Measurements from ENCODE around the gene DHX40.

The DHX40 gene

GRCh38 chr17:59633658-59634359 lies 68.4 kb downstream of the DHX40 start:
- no peak for FAIRE-seq
- TF ChIP-seq POLR2AphosphoS5 (IDR thresholded peaks at IDR 0.05; ENCODE audit: low read depth, low read length) (no peak), POLR2A (IDR thresholded peaks at IDR 0.05; ENCODE audit: low read depth, low read length) (no peak), TAF1 (IDR thresholded peaks at IDR 0.05; ENCODE audit: borderline replicate concordance, low read depth, low read length) (no peak)
- DNase-seq (ENCODE audit: insufficient read length) = no peak

GRCh38 chr17:59634632-59635541 lies 69.5 kb downstream of the DHX40 start:
- no peak for DNase-seq (ENCODE audit: insufficient read length)
- no peak for FAIRE-seq
- no peak for TF ChIP-seq TAF1 (IDR thresholded peaks at IDR 0.05; ENCODE audit: borderline replicate concordance, low read depth, low read length)
- no peak for TF ChIP-seq POLR2AphosphoS5 (IDR thresholded peaks at IDR 0.05; ENCODE audit: low read depth, low read length)
- TF ChIP-seq POLR2A (IDR thresholded peaks at IDR 0.05; ENCODE audit: low read depth, low read length) = no peak

DNA sequence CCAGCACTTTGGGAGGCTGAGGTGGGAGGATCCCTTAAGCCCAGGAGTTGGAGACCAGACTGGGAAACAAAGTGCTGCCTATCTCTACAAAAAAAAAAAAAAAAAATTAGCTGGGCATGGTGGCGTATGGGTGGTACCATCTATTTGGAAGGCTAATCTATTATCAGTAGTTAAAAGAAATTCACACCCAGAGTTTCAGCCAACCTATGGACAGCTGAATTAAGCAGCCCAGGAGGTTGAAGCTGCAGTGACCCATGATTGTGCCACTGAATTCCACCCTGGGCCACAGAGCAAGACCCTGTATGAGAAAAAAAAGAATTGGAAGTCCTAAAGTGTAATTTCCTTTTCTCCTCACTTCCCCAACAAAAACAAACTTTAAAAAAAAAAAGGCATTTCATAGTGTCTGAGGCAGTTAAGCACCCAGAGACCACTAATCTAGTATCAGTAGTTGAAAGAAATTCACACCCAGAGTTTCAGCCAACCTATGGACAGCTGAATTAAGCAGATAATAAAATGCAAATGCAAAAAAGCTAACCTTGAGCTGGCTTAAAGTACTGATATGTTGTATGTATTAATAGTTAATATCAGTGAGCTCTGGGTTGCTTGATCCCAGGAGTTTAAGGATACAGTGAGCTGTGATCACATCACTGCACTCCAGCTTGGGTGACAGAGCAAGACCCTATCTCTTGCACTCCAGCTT lies 72.4 kb downstream of the DHX40 start:
- no peak for FAIRE-seq
- TF ChIP-seq TAF1 (IDR thresholded peaks at IDR 0.05; ENCODE audit: borderline replicate concordance, low read depth, low read length) = no peak
- TF ChIP-seq POLR2A (IDR thresholded peaks at IDR 0.05; ENCODE audit: low read depth, low read length) = no peak
- no peak for TF ChIP-seq POLR2AphosphoS5 (IDR thresholded peaks at IDR 0.05; ENCODE audit: low read depth, low read length)
- no peak for DNase-seq (ENCODE audit: insufficient read length)

DNA sequence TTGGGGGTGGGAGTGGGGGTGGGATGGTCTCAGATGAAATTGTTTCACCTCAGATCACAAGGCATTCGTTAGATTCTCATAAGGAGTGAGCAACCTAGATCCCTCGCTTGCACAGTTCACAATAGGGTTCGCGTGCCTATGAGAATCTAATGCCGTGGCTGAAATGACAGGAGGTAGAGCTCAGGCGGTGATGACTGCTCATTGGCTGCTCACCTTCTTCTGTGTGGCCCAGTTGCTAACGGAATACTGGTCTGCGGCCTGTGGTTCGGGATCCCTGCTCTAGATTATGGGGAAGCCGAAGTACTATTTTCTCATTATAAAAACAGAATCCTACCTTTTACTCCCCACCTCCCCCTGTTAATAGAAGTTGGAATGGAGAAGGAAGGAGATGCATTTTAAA lies 73.1 kb downstream of the DHX40 start:
- FAIRE-seq (no peak), DNase-seq (ENCODE audit: insufficient read length) (no peak)
- TF ChIP-seq POLR2AphosphoS5 (IDR thresholded peaks at IDR 0.05; ENCODE audit: low read depth, low read length) (no peak), TAF1 (IDR thresholded peaks at IDR 0.05; ENCODE audit: borderline replicate concordance, low read depth, low read length) (no peak), POLR2A (IDR thresholded peaks at IDR 0.05; ENCODE audit: low read depth, low read length) (no peak)

GRCh38 chr17:59641799-59642484 lies 76.5 kb downstream of the DHX40 start:
- TF ChIP-seq TAF1 (IDR thresholded peaks at IDR 0.05; ENCODE audit: borderline replicate concordance, low read depth, low read length) (no peak), POLR2A (IDR thresholded peaks at IDR 0.05; ENCODE audit: low read depth, low read length) (no peak), POLR2AphosphoS5 (IDR thresholded peaks at IDR 0.05; ENCODE audit: low read depth, low read length) (no peak)
- DNase-seq (ENCODE audit: insufficient read length) (peak; percentile 17), FAIRE-seq (peak; percentile 87)

GRCh38 chr17:59642565-59642964 lies 77.2 kb downstream of the DHX40 start:
- no peak for DNase-seq (ENCODE audit: insufficient read length)
- no peak for TF ChIP-seq TAF1 (IDR thresholded peaks at IDR 0.05; ENCODE audit: borderline replicate concordance, low read depth, low read length)
- TF ChIP-seq POLR2AphosphoS5 (IDR thresholded peaks at IDR 0.05; ENCODE audit: low read depth, low read length) = no peak
- no peak for TF ChIP-seq POLR2A (IDR thresholded peaks at IDR 0.05; ENCODE audit: low read depth, low read length)
- FAIRE-seq = no peak

GRCh38 chr17:59643159-59644140 lies 78.0 kb downstream of the DHX40 start:
- DNase-seq (ENCODE audit: insufficient read length) (no peak), FAIRE-seq (no peak)
- TF ChIP-seq TAF1 (IDR thresholded peaks at IDR 0.05; ENCODE audit: borderline replicate concordance, low read depth, low read length) = no peak
- TF ChIP-seq POLR2A (IDR thresholded peaks at IDR 0.05; ENCODE audit: low read depth, low read length) = no peak
- no peak for TF ChIP-seq POLR2AphosphoS5 (IDR thresholded peaks at IDR 0.05; ENCODE audit: low read depth, low read length)

GRCh38 chr17:59647288-59647687 lies 81.9 kb downstream of the DHX40 start:
- FAIRE-seq = no peak
- no peak for DNase-seq (ENCODE audit: insufficient read length)
- no peak for TF ChIP-seq TAF1 (IDR thresholded peaks at IDR 0.05; ENCODE audit: borderline replicate concordance, low read depth, low read length)
- no peak for TF ChIP-seq POLR2AphosphoS5 (IDR thresholded peaks at IDR 0.05; ENCODE audit: low read depth, low read length)
- no peak for TF ChIP-seq POLR2A (IDR thresholded peaks at IDR 0.05; ENCODE audit: low read depth, low read length)

DNA sequence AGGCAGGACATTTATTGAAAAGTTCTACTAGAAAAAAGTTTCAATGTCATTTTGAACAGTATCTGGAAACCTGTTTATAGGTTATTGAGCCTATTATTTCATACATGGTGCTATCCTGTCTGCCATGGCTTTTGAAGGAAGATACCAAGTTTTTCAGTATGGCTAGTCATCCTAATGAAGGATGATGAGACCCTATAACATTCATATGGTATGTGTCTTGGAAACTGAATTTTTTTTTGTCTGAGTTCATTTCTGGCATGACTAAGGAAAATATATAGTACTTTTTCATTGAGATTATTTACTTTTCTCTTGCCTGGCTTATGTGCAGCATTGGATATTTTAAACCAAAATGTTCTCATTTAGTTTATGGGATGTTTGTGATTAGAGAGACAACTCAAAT lies 84.5 kb downstream of the DHX40 start:
- FAIRE-seq (no peak), DNase-seq (ENCODE audit: insufficient read length) (no peak)
- TF ChIP-seq POLR2A (IDR thresholded peaks at IDR 0.05; ENCODE audit: low read depth, low read length) (no peak), POLR2AphosphoS5 (IDR thresholded peaks at IDR 0.05; ENCODE audit: low read depth, low read length) (no peak), TAF1 (IDR thresholded peaks at IDR 0.05; ENCODE audit: borderline replicate concordance, low read depth, low read length) (no peak)

DNA sequence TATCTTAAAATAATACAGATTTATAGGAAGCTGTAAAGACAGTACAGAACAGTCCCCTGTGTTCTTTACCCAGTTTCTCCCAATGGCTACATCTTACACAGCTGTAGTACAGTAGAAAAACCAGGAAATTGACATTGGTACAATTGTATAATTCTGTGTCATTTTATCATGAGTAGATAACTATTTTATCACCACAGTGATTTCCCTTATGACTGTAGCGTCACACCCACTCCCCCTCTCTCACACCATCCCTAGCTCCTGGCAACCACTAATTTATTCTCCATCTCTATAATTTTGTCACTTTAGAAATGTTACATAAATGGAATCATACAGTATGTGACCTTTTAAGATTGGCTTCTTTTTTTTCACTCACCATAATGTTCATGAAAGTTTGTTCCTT lies 85.2 kb downstream of the DHX40 start:
- no peak for TF ChIP-seq TAF1 (IDR thresholded peaks at IDR 0.05; ENCODE audit: borderline replicate concordance, low read depth, low read length)
- no peak for TF ChIP-seq POLR2AphosphoS5 (IDR thresholded peaks at IDR 0.05; ENCODE audit: low read depth, low read length)
- no peak for TF ChIP-seq POLR2A (IDR thresholded peaks at IDR 0.05; ENCODE audit: low read depth, low read length)
- FAIRE-seq (no peak), DNase-seq (ENCODE audit: insufficient read length) (no peak)

Measured in GM12892 (cell line).